ENCODE results near the gene COX20.

- TF ChIP-seq POLR2A (IDR thresholded peaks at IDR 0.05; ENCODE audit: low read length): no peak
- TF ChIP-seq GATA1 (IDR thresholded peaks at IDR 0.05; ENCODE audit: low read depth, low read length): no peak
Measured at GRCh38 chr1:244830639-244831038, 4.8 kb upstream of the COX20 start.
